ENCODE data around the gene HMOX1.

DNA sequence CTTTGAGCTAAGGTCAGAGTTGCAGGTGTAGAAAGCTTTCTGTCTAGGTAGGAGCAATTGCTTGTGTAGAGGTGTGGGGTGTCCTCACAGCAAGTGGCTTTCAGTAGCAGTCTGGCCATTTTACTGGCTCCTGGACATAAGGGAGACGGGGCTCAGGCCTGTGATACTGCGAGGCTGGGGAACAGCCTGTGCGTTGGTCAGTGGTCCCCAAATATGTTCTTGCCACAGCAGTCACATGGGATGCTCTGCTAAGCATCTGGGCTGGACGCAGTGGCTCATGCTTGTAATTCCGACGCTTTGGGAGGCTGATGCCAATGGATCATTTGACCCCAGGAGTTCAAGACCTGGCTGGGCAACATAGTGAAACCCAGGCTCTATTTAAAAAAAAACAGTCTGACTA is 21.0 kb downstream of the HMOX1 start:
- no peak for TF ChIP-seq ZNF263 (CRISPR knock-in tag; IDR thresholded peaks at IDR 0.05; ENCODE audit: low read depth)
- TF ChIP-seq SOX15 (CRISPR knock-in tag; IDR thresholded peaks at IDR 0.05), result no peak
- no peak for TF ChIP-seq ZNF232 (CRISPR knock-in tag; IDR thresholded peaks at IDR 0.05)
- TF ChIP-seq, protein P1, sequence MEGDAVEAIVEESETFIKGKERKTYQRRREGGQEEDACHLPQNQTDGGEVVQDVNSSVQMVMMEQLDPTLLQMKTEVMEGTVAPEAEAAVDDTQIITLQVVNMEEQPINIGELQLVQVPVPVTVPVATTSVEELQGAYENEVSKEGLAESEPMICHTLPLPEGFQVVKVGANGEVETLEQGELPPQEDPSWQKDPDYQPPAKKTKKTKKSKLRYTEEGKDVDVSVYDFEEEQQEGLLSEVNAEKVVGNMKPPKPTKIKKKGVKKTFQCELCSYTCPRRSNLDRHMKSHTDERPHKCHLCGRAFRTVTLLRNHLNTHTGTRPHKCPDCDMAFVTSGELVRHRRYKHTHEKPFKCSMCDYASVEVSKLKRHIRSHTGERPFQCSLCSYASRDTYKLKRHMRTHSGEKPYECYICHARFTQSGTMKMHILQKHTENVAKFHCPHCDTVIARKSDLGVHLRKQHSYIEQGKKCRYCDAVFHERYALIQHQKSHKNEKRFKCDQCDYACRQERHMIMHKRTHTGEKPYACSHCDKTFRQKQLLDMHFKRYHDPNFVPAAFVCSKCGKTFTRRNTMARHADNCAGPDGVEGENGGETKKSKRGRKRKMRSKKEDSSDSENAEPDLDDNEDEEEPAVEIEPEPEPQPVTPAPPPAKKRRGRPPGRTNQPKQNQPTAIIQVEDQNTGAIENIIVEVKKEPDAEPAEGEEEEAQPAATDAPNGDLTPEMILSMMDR (IDR thresholded peaks at IDR 0.05), result no peak
- no peak for TF ChIP-seq FOXJ3 (CRISPR knock-in tag; IDR thresholded peaks at IDR 0.05; ENCODE audit: borderline replicate concordance)
- TF ChIP-seq, protein P2, sequence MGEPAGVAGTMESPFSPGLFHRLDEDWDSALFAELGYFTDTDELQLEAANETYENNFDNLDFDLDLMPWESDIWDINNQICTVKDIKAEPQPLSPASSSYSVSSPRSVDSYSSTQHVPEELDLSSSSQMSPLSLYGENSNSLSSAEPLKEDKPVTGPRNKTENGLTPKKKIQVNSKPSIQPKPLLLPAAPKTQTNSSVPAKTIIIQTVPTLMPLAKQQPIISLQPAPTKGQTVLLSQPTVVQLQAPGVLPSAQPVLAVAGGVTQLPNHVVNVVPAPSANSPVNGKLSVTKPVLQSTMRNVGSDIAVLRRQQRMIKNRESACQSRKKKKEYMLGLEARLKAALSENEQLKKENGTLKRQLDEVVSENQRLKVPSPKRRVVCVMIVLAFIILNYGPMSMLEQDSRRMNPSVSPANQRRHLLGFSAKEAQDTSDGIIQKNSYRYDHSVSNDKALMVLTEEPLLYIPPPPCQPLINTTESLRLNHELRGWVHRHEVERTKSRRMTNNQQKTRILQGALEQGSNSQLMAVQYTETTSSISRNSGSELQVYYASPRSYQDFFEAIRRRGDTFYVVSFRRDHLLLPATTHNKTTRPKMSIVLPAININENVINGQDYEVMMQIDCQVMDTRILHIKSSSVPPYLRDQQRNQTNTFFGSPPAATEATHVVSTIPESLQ (CRISPR knock-in tag; IDR thresholded peaks at IDR 0.05), result no peak
- TF ChIP-seq CREM (CRISPR knock-in tag; IDR thresholded peaks at IDR 0.05), result no peak
- TF ChIP-seq, protein P3, sequence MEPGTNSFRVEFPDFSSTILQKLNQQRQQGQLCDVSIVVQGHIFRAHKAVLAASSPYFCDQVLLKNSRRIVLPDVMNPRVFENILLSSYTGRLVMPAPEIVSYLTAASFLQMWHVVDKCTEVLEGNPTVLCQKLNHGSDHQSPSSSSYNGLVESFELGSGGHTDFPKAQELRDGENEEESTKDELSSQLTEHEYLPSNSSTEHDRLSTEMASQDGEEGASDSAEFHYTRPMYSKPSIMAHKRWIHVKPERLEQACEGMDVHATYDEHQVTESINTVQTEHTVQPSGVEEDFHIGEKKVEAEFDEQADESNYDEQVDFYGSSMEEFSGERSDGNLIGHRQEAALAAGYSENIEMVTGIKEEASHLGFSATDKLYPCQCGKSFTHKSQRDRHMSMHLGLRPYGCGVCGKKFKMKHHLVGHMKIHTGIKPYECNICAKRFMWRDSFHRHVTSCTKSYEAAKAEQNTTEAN (CRISPR knock-in tag; IDR thresholded peaks at IDR 0.05), result no peak
- TF ChIP-seq TCF7 (CRISPR knock-in tag; IDR thresholded peaks at IDR 0.05; ENCODE audit: low read depth), result no peak
- TF ChIP-seq KAT7 (CRISPR knock-in tag; IDR thresholded peaks at IDR 0.05; ENCODE audit: borderline replicate concordance), result no peak
- no peak for TF ChIP-seq ZBTB21 (CRISPR knock-in tag; IDR thresholded peaks at IDR 0.05; ENCODE audit: borderline replicate concordance)
- no peak for TF ChIP-seq TEAD4 (CRISPR knock-in tag; IDR thresholded peaks at IDR 0.05)
- TF ChIP-seq ZNF671 (CRISPR knock-in tag; IDR thresholded peaks at IDR 0.05), result no peak
- TF ChIP-seq, protein P4, sequence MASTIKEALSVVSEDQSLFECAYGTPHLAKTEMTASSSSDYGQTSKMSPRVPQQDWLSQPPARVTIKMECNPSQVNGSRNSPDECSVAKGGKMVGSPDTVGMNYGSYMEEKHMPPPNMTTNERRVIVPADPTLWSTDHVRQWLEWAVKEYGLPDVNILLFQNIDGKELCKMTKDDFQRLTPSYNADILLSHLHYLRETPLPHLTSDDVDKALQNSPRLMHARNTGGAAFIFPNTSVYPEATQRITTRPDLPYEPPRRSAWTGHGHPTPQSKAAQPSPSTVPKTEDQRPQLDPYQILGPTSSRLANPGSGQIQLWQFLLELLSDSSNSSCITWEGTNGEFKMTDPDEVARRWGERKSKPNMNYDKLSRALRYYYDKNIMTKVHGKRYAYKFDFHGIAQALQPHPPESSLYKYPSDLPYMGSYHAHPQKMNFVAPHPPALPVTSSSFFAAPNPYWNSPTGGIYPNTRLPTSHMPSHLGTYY (CRISPR knock-in tag; IDR thresholded peaks at IDR 0.05), result no peak

Data from WTC11 (cell line).